DOHH2 (cell line): Measurements from ENCODE around the gene OVCA2.

Source experiments
- H3F3A ChIP-seq: fragments of 200-600 bp; sonication (generic), shearing (Covaris generic); 2 replicates; pipeline ENCODE4 v1.6.0; 2016; ENCODE audit warnings: antibody characterized with exemption, mild to moderate bottlenecking; ENCODE audit not compliant: control insufficient read depth, insufficient read depth
- H3K27ac ChIP-seq: fragments of 200-600 bp; sonication (generic); 2 replicates; pipeline ENCODE4 v1.5.1; 2014; ENCODE audit warnings: low read depth, mild to moderate bottlenecking, low read length, moderate library complexity
- H3K27me3 ChIP-seq: fragments of 200-600 bp; sonication (generic); 2 replicates; pipeline ENCODE4 v1.6.1; 2014; ENCODE audit warnings: mild to moderate bottlenecking, low read length, mixed read lengths; ENCODE audit not compliant: control insufficient read depth
- H3K36me3 ChIP-seq: fragments of 200-600 bp; sonication (generic); 2 replicates; pipeline ENCODE4 v1.6.1; 2014; ENCODE audit warnings: mild to moderate bottlenecking, low read length, moderate library complexity, mixed read lengths; ENCODE audit not compliant: control insufficient read depth
- H3K4me1 ChIP-seq: fragments of 200-600 bp; sonication (generic); 2 replicates; pipeline ENCODE4 v1.6.1; 2014; ENCODE audit warnings: mild to moderate bottlenecking, low read length, mixed read lengths; ENCODE audit not compliant: control insufficient read depth
- H3K4me2 ChIP-seq: fragments of 200-600 bp; sonication (generic); 2 replicates; pipeline ENCODE4 v1.6.0; 2014; ENCODE audit warnings: mild to moderate bottlenecking, low read length, moderate library complexity
- H3K4me3 ChIP-seq: fragments of 200-600 bp; sonication (generic); 2 replicates; pipeline ENCODE4 v1.5.1; 2014; ENCODE audit warnings: mild to moderate bottlenecking, low read length, mixed read lengths
- H3K79me2 ChIP-seq: fragments of 200-600 bp; sonication (generic); 2 replicates; pipeline ENCODE4 v1.6.1; 2014; ENCODE audit warnings: mild to moderate bottlenecking, low read length, mixed read lengths; ENCODE audit not compliant: control insufficient read depth
- H3K9me2 ChIP-seq: fragments of 200-600 bp; sonication (generic); replicated peaks from 2 replicates; pipeline ENCODE4 v1.6.1; 2014; ENCODE audit warnings: mild to moderate bottlenecking, low read length, mixed read lengths; ENCODE audit not compliant: control insufficient read depth
- H3K9me3 ChIP-seq: fragments of 200-600 bp; sonication (generic); 2 replicates; pipeline ENCODE4 v1.6.1; 2014; ENCODE audit warnings: antibody characterized with exemption, low read length, mixed read lengths; ENCODE audit not compliant: control insufficient read depth, insufficient read depth
- H4K20me1 ChIP-seq: fragments of 200-600 bp; sonication (generic); 2 replicates; pipeline ENCODE4 v1.6.0; 2014; ENCODE audit warnings: low read depth, mild to moderate bottlenecking, antibody characterized with exemption, low read length, moderate library complexity; ENCODE audit not compliant: control insufficient read depth, insufficient read depth
- CTCF ChIP-seq: fragments of 200-600 bp; sonication (generic); IDR thresholded peaks from one replicate; pipeline ENCODE4 v1.5.1; 2014; ENCODE audit warnings: antibody characterized with exemption, mild to moderate bottlenecking, low read depth, low read length; ENCODE audit not compliant: poor library complexity, severe bottlenecking
- EZH2phosphoT487 ChIP-seq: fragments of 200-600 bp; sonication (generic); IDR thresholded peaks from 2 replicates; pipeline ENCODE4 v1.6.1; 2017; ENCODE audit warnings: borderline replicate concordance, mild to moderate bottlenecking, antibody characterized with exemption, low read length, moderate library complexity, mixed read lengths

Gene OVCA2

GRCh38 chr17:2033153-2033552 lies 8.7 kb upstream of the OVCA2 start:
- Histone ChIP-seq H3K27me3 (no peaks in the 10 kb centered on the region; the same call in 1 of the 2 replicates), H3K9me2 (no peaks in the 10 kb centered on the region), H3K4me2 (no peak overlapping the region), H3K9me3 (no peaks in the 10 kb centered on the region), H3F3A (no peaks in the 10 kb centered on the region), H4K20me1 (no peaks in the 10 kb centered on the region), H3K27ac (no peak overlapping the region), H3K4me1 (peaks cover 24% of the 10 kb centered on the region), H3K36me3 (peaks cover 21% of the 10 kb centered on the region), H3K79me2 (peaks cover 19% of the 10 kb centered on the region), H3K4me3 (no peak overlapping the region)
- TF ChIP-seq CTCF (no peak), EZH2phosphoT487 (no peak)

- Histone ChIP-seq H3K27ac (no peak overlapping the region), H3K4me3 (no peak overlapping the region), H3K4me1 (peaks cover 24% of the 10 kb centered on the region), H3K9me3 (no peaks in the 10 kb centered on the region), H3F3A (no peaks in the 10 kb centered on the region), H3K27me3 (no peaks in the 10 kb centered on the region), H3K9me2 (no peaks in the 10 kb centered on the region), H3K36me3 (peaks cover 21% of the 10 kb centered on the region), H3K4me2 (peak overlapping the region; percentile 45), H3K79me2 (peaks cover 19% of the 10 kb centered on the region), H4K20me1 (no peaks in the 10 kb centered on the region)
- TF ChIP-seq CTCF (no peak), EZH2phosphoT487 (no peak)
These were observed 7.7 kb upstream of the OVCA2 start for GRCh38 chr17:2034157-2034556.

GRCh38 chr17:2034806-2035540 lies 6.8 kb upstream of the OVCA2 start:
- peaks cover 20% of the 10 kb centered on the region for H3K4me1 ChIP-seq
- H3K27me3 ChIP-seq, result no peaks in the 10 kb centered on the region
- no peaks in the 10 kb centered on the region for H3K9me3 ChIP-seq
- H3K79me2 ChIP-seq, result peaks cover 19% of the 10 kb centered on the region
- no peak overlapping the region for H3K27ac ChIP-seq
- H3F3A ChIP-seq, result no peaks in the 10 kb centered on the region
- H3K4me2 ChIP-seq, result peak overlapping the region; percentile 19; the same call in 1 of the 2 replicates
- H3K4me3 ChIP-seq, result no peak overlapping the region
- no peaks in the 10 kb centered on the region for H3K9me2 ChIP-seq
- H4K20me1 ChIP-seq, result no peaks in the 10 kb centered on the region
- H3K36me3 ChIP-seq, result peaks cover 21% of the 10 kb centered on the region
- TF ChIP-seq CTCF, result no peak
- no peak for TF ChIP-seq EZH2phosphoT487
